ENCODE data around the gene PITPNC1. TPM values are rescaled to one million over a fixed set of nuclear protein-coding genes. Genes with fewer than 3 reads are reported as not detected.

PITPNC1 gene
- total and polyA plus RNA-seq, 2 of the 13 experiments (the other 11 are each of a cell fraction or from before 2014, with no cell fraction given): 4.1 to 5.7 TPM

GRCh38 chr17:67742025-67742424 lies 364.9 kb downstream of the PITPNC1 start (continued):
- TF ChIP-seq GMEB1 (CRISPR knock-in tag; IDR thresholded peaks at IDR 0.05; ENCODE audit: borderline replicate concordance): no peak
- TF ChIP-seq KDM1A (CRISPR knock-in tag; IDR thresholded peaks at IDR 0.05): no peak
- TF ChIP-seq JUN (CRISPR knock-in tag; IDR thresholded peaks at IDR 0.05): no peak
- TF ChIP-seq CENPT (CRISPR knock-in tag; IDR thresholded peaks at IDR 0.05; ENCODE audit: low read depth): no peak
- TF ChIP-seq SKI (IDR thresholded peaks at IDR 0.05; ENCODE audit: partially characterized antibody): no peak
- TF ChIP-seq ZNF784 (CRISPR knock-in tag; IDR thresholded peaks at IDR 0.05; ENCODE audit: borderline replicate concordance): no peak

MicroRNA genes within 50 kb of the gene (microRNA counts, 767-probe panel; counts per million panel counts)
- microRNA hsa-miR-548aa (not detected), microRNA hsa-miR-548d-3p (not detected), microRNA hsa-miR-548d-5p (not detected)

Small RNAs within 50 kb of the gene (microRNA-seq; reads per million reads assigned to microRNA genes)
- gene MIR548AA2: not detected
- not detected for gene MIR548D2

Small RNAs within 50 kb of the gene (small RNA-seq; reads per million reads assigned to genes)
- gene MIR548AA2 (ENCODE audit: insufficient read depth in 2 of 3, insufficient read length in 3 of 3, low read depth in 2 of 3, low replicate concordance in 1 of 3) (0 reads per million in 3 experiments), gene MIR548D2 (ENCODE audit: insufficient read depth in 2 of 3, insufficient read length in 3 of 3, low read depth in 2 of 3, low replicate concordance in 1 of 3) (0 reads per million in 3 experiments), gene RF00019 (ENCODE audit: insufficient read depth in 2 of 3, insufficient read length in 3 of 3, low read depth in 2 of 3, low replicate concordance in 1 of 3) (0 reads per million in 3 experiments), gene RN7SL756P (ENCODE audit: insufficient read depth in 2 of 3, insufficient read length in 3 of 3, low read depth in 2 of 3, low replicate concordance in 1 of 3) (0 reads per million in 3 experiments), gene SNORA38B (ENCODE audit: insufficient read depth in 2 of 3, insufficient read length in 3 of 3, low read depth in 2 of 3, low replicate concordance in 1 of 3) (0.98 to 55.1 (median 11.9) reads per million in 3 experiments)

Other genes starting within 250 kb of the PITPNC1 start
- 52.4 and 93.1 TPM in 2 replicates for gene HELZ, start 132.1 kb upstream of the PITPNC1 start, total RNA-seq (2016; rRNA removed; fragmentation: Illumina TruSeq; extraction: Trizol)
- gene HELZ, start 132.1 kb upstream of the PITPNC1 start, polyA plus RNA-seq (2011; rRNA removed): 27.8 and 35.3 TPM in 2 replicates
- 71.7 and 115 TPM in 2 replicates for gene PSMD12, start 10.7 kb upstream of the PITPNC1 start, total RNA-seq (2016; rRNA removed; fragmentation: Illumina TruSeq; extraction: Trizol)
- 25.3 and 27.4 TPM in 2 replicates for gene PSMD12, start 10.7 kb upstream of the PITPNC1 start, polyA plus RNA-seq (2011; rRNA removed)